Activated CD4-positive, alpha-beta T cell treated with anti-CD3 and anti-CD28 coated beads, Interleukin-10, Interleukin-2, amounts not matched to agents 100 ng/mL and 50 ng/mL, durations not matched to agents 16 hours and 8 hours (primary cell): Measurements from ENCODE around the gene TTC7B.

Experiments used
- DNase-seq: peaks from one replicate; pipeline ENCODE4 v3.0.0-alpha.2; 2020

Gene TTC7B

GRCh38 chr14:90585106-90585505, 231.1 kb downstream of the TTC7B start:
- DNase-seq = no peak

DNA sequence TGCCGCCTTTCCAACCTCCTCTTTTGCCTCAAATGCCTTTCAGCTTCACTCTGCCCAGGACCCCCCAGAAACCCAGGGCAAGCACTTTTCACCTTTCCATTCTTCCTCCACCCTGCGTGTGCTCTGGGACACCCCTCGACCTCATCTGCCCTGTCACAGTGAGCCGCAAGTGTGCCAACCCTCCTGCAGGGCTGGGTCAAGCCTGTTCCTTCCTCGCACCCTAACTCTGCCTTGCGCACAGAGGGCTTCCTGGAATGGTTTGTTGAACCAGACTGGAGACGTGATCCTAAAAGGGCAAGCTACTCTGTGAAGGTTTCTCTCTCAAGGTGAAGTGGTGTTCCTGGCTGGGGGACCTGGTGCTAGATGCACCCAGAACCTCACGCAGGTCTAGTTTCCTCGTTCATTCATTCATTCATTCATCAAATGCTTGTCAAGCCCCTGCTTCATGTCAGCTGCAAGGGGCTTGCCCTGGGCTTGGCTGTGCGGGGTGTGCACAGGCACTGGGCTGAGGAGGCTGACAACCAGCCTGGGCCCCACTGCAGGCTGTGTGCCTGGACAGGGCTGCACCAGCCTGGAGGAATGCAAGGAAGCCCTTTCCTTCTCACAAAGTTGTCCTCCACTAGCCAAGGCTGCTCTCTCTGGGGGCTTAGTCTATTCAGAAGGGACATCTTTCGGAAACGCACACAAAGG, 232.2 kb downstream of the TTC7B start:
- DNase-seq = no peak

- no peak for DNase-seq
Observed at GRCh38 chr14:90583427-90583826, 232.8 kb downstream of the TTC7B start.

DNA sequence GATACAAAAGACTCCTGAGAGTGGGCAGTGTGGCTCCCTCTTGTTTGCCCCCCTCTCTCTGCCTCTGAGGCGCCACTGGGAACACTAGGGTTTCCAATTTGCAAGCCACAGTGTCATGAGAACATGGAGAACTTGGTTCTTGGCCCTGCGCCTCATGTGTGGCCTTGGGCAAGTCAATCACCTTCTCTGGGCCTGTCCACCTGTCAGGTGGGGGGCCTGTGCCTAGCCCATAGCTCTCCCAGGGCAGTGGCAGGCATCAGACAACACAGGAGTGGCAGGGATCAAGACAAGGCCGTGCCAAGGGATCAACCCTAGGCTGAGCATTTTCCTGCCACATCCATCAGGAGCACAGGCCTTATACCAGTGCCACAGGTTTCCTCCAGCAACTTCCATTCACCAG, 234.1 kb downstream of the TTC7B start:
- no peak for DNase-seq

- no peak for DNase-seq
Observed at GRCh38 chr14:90581745-90582144, 234.5 kb downstream of the TTC7B start.

GRCh38 chr14:90580377-90581335, 235.6 kb downstream of the TTC7B start:
- DNase-seq = no peak

DNA sequence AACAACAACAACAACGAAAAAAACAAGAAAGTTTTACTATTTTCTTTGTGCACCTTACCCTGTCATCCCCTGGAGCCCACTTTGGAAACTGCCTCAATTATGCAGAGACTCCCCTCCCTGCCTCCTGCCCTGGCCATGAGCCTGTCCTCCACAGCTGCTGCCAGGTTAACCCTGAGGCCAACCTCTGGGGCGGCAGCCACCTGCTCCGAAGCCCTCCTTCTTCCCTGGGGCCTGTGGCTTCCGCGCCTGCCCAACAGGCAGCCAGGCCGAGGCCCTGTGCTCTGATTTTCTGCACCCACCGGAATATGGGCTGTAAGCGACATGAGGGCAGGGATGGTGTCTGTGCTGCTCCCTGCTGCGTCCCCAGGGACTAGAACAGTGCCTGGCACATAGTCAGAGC, 236.4 kb downstream of the TTC7B start:
- no peak for DNase-seq

- no peak for DNase-seq
Observed at GRCh38 chr14:90579088-90579487, 237.1 kb downstream of the TTC7B start.

- no peak for DNase-seq
Observed at GRCh38 chr14:90578283-90578985, 237.8 kb downstream of the TTC7B start.

- peak; percentile 2 for DNase-seq
Observed at GRCh38 chr14:90577661-90578282, 238.5 kb downstream of the TTC7B start.

- no peak for DNase-seq
Observed at GRCh38 chr14:90576981-90577660, 239.1 kb downstream of the TTC7B start.

- no peak for DNase-seq
Observed at GRCh38 chr14:90576581-90576980, 239.6 kb downstream of the TTC7B start.

GRCh38 chr14:90575781-90576180, 240.4 kb downstream of the TTC7B start:
- DNase-seq = no peak

DNA sequence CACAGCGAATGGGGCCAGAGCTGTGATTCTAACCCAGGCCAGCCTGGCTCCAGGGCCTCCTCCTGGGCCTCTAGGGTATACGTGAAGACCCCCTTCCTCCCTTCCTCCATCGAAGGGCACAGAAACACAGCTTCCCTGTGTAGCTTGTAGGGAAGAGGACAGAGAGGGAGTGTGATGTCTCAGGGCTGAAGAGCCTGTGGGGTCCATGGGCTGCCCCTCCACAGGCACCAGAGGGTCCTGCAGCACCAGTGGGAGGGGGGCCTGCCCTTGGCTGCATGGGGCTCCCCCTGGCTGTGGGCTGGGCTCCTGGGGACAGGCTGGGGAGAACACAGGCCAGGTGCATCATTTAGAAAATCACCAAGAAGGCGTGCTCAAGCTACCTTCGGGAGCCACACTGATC, 240.9 kb downstream of the TTC7B start:
- DNase-seq = no peak

- DNase-seq = no peak
Observed at GRCh38 chr14:90574188-90575131, 241.8 kb downstream of the TTC7B start.

DNA sequence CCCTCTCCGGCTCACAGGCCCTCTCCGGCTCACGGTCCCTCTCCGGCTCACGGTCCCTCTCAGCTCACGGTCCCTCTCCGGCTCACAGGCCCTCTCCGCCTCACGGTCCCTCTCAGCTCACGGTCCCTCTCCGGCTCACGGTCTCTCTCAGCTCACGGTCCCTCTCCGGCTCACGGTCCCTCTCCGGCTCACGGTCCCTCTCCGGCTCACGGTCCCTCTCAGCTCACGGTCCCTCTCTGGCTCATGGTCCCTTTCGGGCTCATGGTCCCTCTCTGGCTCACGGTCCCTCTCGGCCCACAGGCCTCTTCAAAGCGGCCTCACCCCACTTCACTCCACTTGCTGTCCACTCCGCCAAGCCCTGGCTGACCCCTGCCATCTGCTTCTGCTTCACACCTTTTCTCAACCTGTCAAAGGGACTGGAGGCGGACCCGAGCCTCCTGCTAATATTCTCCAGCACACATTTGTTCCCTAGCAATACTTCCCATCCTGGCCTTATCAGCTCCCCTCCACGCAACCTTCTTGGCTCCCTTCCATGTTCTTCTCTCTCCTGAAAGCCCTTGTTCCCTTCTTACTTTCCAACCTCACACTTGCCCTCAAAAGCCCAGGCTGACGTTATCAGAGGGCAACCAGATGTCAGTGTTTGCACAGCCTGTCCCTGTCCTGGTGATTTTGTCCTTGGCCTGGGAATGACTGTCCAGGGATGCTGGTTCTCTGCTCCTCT, 242.7 kb downstream of the TTC7B start:
- DNase-seq = no peak

- DNase-seq = no peak
Observed at GRCh38 chr14:90572441-90573150, 243.6 kb downstream of the TTC7B start.

GRCh38 chr14:90571149-90571947, 244.9 kb downstream of the TTC7B start:
- no peak for DNase-seq

GRCh38 chr14:90570461-90570860, 245.8 kb downstream of the TTC7B start:
- DNase-seq = no peak
